ENCODE results near the gene CA5A.
"Not testable (repeated sequence)": the region's sequence is repeated elsewhere in the genome, so short reads cannot be mapped to it uniquely, and the experiment has no call there.

DNA sequence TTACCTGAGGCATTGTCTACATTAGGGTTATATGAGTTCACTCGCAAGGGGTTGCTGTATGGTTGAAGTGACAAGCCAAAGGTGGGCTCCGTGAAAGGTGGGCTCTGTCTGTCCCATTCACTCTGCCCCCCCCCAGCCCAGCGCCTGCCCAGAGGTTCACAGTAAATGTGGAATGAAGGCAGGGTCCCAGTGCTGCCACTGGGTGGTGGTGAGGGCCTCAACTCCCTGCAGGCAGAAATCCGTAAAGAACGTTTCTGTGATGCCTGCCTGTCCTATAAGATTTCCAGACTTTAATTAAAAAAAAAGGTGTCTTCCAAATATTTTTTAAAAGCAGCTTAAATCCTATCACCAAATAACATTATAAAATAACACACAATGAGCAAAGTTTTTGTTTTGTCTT lies 31.4 kb downstream of the CA5A start:
- TF ChIP-seq, protein P1, sequence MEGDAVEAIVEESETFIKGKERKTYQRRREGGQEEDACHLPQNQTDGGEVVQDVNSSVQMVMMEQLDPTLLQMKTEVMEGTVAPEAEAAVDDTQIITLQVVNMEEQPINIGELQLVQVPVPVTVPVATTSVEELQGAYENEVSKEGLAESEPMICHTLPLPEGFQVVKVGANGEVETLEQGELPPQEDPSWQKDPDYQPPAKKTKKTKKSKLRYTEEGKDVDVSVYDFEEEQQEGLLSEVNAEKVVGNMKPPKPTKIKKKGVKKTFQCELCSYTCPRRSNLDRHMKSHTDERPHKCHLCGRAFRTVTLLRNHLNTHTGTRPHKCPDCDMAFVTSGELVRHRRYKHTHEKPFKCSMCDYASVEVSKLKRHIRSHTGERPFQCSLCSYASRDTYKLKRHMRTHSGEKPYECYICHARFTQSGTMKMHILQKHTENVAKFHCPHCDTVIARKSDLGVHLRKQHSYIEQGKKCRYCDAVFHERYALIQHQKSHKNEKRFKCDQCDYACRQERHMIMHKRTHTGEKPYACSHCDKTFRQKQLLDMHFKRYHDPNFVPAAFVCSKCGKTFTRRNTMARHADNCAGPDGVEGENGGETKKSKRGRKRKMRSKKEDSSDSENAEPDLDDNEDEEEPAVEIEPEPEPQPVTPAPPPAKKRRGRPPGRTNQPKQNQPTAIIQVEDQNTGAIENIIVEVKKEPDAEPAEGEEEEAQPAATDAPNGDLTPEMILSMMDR (IDR thresholded peaks at IDR 0.05; ENCODE audit: insufficient read depth, low read depth, low read length) = not testable (repeated sequence)
- not testable (repeated sequence) for TF ChIP-seq EZH2 (IDR thresholded peaks at IDR 0.05; ENCODE audit: insufficient read depth, low read length)
